Measurements from ENCODE around the gene STX16. TPM values are rescaled to one million over a fixed set of nuclear protein-coding genes. Genes with fewer than 3 reads are reported as not detected.
"Not testable (repeated sequence)": the region's sequence is repeated elsewhere in the genome, so short reads cannot be mapped to it uniquely, and the experiment has no call there.

Gene STX16
- polyA plus RNA-seq, 3 donors = 60.2 to 88.8 (median 64.3) TPM

DNA sequence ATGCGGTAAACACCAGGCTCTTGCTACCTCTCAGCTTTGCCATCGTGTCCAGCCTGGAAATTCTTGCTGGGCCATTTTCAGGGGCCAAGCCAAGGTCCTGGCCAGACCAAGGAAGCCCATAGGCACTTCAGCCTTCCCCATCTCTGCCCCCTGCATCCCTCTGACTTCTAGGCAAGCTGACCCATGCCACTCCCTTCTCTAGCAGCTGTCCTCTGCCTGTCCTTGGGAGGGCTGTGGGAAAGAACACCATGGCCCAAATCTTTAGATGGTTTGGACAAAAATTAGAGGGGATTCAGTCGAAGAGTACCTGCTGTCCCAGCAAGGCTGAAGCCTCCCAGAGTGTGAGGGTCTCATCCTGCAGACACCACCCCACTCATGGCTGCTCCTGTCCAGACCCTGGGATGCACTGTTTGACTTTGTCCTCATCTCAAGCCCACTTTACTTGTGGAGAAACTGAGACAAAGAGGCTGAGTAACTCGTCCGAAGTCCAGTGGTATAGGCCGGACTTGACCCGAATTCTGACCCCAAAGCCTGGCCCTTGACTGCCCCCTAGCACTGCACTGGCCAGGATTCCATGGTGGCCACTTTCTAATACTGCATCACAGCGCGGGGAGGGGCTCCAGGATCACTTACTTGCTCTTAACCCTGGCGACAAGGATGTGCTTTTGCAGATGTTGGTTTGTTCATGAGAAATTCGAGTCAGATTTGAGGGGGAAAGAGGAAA lies 22.4 kb upstream of the STX16 start:
- no peak for DNase-seq (ENCODE audit: extremely low read depth in 1 of 11, low read depth in 9 of 11, low spot score in 4 of 11)

DNA sequence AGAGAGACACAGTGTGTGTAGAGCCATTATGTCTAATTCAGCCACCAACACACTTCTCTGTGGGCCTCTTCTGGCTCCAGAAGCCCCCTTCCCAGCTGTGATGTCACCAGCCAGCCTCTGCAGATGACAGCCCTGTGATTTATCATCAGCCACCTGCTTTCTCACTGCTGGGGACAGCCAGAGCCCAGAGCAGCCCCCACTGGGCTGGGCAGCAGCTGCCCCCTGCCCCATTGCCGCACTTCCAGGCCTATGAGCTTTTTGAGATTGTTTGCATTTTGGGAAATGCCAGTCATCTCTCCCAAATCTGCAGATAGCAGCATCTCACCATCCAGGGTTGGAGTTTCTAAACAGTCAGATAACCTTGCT lies 21.9 kb upstream of the STX16 start:
- DNase-seq (ENCODE audit: extremely low read depth in 1 of 11, low read depth in 9 of 11, low spot score in 4 of 11) = no peak

DNA sequence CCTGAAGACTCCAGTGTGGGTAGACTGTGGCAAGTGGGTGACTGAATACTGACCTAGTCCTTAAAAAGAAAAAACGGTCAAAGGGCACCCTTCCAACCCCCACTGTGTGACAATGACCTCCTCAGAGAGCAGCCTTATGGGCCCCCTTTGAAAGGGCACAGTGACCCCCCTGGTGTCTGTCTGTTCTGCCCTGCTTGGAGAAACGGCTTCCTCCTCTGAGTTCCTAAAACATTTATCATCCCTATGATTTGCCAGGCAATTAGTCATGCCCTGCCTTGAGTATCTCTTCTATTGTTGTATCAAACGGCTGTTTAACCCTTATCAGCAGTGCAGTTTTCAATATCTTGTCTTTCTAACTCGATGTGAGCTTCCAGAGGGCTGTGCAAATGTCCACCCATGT lies 21.0 kb upstream of the STX16 start:
- DNase-seq (ENCODE audit: extremely low read depth in 1 of 11, low read depth in 9 of 11, low spot score in 4 of 11) = no peak

- DNase-seq (ENCODE audit: extremely low read depth in 1 of 11, low read depth in 9 of 11, low spot score in 4 of 11) = no peak
These were observed 17.7 kb upstream of the STX16 start for GRCh38 chr20:58633161-58634053.

DNA sequence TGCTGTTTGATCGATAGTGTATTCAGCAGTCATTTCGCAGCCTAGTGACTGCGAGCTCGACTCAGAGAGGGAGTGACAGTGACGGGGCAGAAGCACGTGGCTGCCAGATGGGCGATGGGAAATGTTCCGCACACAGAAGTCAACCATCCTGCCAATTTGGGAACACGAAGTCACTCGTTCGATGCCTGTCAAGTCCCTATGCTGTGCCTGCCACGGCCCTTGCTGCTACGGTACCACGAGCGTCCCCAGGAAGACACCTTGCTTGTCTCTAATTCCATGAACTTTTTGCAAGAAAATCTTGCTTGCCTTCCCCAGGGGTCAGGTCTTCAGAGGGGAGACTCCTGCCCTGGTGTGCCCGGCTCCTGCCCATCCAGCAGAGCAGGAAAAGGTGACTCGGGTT lies 17.0 kb upstream of the STX16 start:
- DNase-seq (ENCODE audit: extremely low read depth in 1 of 11, low read depth in 9 of 11, low spot score in 4 of 11) = no peak

GRCh38 chr20:58634521-58635278 lies 16.4 kb upstream of the STX16 start:
- DNase-seq (ENCODE audit: extremely low read depth in 1 of 11, low read depth in 9 of 11, low spot score in 4 of 11) = peak in 5 of 11 donors; percentile 60 to 74 (median 72)

- no peak for DNase-seq (ENCODE audit: extremely low read depth in 1 of 11, low read depth in 9 of 11, low spot score in 4 of 11)
These were observed 15.8 kb upstream of the STX16 start for GRCh38 chr20:58635279-58635665.

GRCh38 chr20:58636396-58636982 lies 14.6 kb upstream of the STX16 start:
- no peak for DNase-seq (ENCODE audit: extremely low read depth in 1 of 11, low read depth in 9 of 11, low spot score in 4 of 11)

GRCh38 chr20:58636983-58637421 lies 14.1 kb upstream of the STX16 start:
- no peak for DNase-seq (ENCODE audit: extremely low read depth in 1 of 11, low read depth in 9 of 11, low spot score in 4 of 11)

DNA sequence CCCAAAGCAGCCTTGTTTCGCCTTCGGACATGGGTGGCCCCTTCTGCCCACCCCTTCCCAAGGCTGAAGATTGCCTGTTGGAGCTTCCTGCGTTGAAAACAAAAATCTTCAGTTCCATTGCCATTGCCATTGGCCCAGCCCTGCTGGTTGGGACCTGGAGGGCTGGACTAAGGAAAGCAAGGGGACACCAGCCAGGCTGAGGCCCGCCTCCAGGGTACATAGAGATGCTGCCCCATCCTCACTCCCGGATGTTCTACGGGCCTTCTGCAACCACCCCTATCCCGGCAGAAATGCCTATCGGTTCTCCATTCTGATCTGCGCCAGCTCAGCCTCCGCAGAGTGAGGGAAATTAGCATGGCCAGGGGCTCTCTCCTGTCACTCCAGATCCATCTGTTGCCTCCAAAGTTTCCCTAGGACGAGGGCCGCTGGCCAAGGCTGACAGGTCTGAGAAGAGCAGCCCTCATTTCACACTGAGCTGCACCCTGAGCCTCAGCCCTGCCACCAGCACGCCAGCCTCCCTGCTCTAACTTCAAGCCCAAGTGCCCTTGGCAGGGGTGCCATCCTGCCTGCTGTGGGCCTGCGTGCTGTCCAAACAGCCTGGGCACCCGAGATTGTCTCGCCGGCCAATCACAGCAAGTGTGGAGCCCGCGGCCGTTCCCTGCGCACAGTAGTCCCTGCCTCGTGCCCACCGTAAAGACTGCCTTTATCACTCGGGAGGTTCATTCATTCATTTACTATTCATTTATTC lies 13.4 kb upstream of the STX16 start:
- DNase-seq (ENCODE audit: extremely low read depth in 1 of 11, low read depth in 9 of 11, low spot score in 4 of 11) = no peak

DNA sequence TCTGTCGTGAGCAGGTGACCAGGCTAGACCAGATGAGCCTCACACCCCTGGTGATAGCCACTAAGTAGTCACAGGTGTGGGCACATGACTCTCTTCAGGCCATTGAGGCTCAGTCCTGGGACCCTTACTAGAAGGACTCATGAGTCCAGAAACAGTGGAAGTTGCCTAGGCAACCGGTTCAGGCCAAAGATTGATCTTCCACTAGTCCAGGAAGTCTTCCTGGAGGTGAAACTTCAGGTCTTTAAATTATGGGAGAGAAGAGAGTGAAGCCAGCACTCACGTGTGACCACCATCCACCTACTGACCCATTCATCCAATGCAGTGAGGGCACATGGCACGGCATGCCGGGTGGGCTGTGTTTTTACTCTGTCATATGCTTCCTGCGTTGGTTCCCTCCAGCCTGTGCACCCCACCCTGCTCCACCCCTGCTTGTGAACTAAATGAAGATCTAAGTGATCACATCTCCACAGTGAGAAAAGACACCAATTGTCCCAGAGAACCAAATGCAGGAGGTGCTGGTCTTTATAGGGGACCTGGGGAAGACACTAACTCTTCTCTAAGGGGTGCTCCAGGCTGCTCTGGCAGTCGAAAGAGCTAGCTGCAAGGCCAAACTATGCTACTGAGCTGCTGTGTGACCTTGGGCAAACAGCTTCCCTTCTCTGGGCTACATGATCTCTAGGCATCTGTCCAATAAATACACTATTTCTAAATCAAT lies 12.5 kb upstream of the STX16 start:
- DNase-seq (ENCODE audit: extremely low read depth in 1 of 11, low read depth in 9 of 11, low spot score in 4 of 11) = no peak

- DNase-seq (ENCODE audit: extremely low read depth in 1 of 11, low read depth in 9 of 11, low spot score in 4 of 11) = no peak
These were observed 11.6 kb upstream of the STX16 start for GRCh38 chr20:58639182-58640146.

DNA sequence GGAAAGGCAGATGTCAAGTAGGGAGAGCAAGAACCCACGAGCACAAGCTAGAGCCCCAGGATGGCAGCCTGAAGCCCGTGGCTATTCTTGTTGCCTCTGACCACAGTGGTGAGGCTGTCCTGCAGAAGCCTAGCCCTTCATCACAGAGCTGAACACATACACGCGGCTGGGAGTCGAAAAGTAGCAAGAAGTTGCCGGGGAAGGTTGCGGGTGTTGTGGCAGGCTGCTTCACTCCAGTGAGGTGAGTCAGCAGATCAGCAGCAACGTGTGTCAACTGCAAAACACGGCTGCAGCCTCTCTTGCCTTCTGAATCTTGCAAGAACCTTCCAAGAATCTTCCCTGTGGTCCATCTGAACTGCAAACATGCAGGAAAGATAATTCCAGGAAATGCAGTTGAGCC lies 10.6 kb upstream of the STX16 start:
- DNase-seq (ENCODE audit: extremely low read depth in 1 of 11, low read depth in 9 of 11, low spot score in 4 of 11) = no peak

DNA sequence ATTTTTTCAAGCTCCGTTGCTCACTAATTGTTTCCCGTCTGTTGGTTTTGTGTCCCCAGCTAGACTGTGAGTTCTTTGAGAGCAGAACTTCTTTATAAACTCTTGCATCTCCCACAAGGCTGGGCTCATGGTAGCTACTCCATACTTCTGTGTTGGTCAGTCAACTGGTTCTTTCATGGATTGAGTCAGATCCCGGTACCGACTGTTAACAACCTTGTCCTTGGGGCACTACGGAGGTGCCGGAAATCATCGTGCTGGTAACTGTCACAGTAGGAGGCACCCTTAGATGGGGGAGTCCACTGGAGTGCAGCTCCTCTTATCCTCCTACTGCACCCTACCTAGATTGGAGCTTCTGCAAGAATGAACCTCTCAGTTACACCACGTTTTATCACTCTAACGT lies 8.6 kb upstream of the STX16 start:
- no peak for DNase-seq (ENCODE audit: extremely low read depth in 1 of 11, low read depth in 9 of 11, low spot score in 4 of 11)

GRCh38 chr20:58642896-58643295 lies 8.2 kb upstream of the STX16 start:
- DNase-seq (ENCODE audit: extremely low read depth in 1 of 11, low read depth in 9 of 11, low spot score in 4 of 11) = not testable (repeated sequence)

DNA sequence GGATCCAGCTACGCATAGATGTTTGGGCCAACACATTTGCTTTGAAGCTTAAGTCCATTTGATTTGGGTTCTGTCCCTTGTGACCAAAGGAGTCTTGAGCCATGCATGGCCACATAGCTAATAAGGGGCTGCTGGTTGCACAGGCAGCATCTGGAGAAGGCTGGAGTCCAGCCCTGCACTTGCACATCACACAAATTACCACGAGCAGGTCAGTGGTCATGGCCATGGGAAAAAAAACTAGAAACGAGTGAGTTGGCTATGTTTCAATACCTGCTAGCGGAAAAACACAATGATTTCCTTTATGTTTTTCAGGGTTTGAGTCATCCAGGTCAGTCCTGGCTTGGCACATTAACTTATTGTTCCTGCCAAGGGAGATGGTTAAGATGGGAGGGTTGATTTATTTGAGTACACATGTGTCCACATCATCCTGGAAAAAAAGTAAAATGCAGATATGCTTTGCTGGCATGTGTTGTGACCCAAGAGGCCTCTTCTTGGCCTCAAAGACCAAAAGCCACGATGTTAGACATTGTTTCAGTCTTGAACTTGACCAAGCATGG lies 5.6 kb upstream of the STX16 start:
- no peak for DNase-seq (ENCODE audit: extremely low read depth in 1 of 11, low read depth in 9 of 11, low spot score in 4 of 11)

DNA sequence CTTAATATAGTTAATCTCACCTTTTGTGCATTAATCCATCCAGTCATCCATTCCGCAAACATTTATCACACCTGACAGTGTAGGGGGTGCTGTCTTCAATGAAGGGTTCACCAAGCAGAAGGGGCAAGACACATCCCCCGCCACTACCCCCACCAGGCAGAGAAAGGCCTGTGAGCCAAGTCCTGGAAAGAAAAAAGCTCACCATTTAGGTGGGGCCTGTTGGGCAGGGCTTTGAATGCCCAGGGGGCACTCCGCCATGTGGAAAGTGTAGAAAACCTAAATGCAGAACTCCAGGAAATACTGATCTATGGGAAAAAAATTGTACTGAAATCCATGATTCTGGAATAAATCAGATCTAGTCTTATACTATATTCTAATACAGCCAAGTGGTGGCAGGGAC lies 4.8 kb upstream of the STX16 start:
- no peak for DNase-seq (ENCODE audit: extremely low read depth in 1 of 11, low read depth in 9 of 11, low spot score in 4 of 11)

Measured in renal cortex interstitium (tissue), 11 donors.